GM12872 (cell line): ENCODE results near the gene CPOX.

Experiments used
- TF ChIP-seq, protein P1 (sequence below): IDR thresholded peaks from 3 replicates; pipeline ENCODE4 v1.5.1; 2011; ENCODE audit warnings: low read depth, mild to moderate bottlenecking, low read length, moderate library complexity; ENCODE audit not compliant: insufficient read depth

CPOX gene

DNA sequence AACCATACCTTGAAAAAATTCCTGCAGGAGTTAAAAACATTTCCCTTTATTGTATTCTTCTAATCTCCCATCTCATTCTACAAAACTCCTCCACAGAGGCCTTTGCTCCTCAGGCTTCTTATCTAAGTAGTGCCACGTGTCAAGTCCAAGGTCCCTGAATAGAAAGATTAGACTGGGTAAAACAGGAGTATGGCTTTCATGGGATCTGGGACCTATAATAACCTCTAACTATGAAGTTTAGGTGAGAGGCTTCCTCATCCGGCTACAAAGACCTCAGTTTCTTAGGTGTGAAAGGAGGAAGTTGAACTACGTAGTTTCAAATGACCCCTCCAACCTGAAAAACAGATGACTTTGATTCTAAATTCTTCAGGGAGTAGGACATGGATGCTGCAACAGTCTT, 41.7 kb downstream of the CPOX start:
- TF ChIP-seq, protein P1, sequence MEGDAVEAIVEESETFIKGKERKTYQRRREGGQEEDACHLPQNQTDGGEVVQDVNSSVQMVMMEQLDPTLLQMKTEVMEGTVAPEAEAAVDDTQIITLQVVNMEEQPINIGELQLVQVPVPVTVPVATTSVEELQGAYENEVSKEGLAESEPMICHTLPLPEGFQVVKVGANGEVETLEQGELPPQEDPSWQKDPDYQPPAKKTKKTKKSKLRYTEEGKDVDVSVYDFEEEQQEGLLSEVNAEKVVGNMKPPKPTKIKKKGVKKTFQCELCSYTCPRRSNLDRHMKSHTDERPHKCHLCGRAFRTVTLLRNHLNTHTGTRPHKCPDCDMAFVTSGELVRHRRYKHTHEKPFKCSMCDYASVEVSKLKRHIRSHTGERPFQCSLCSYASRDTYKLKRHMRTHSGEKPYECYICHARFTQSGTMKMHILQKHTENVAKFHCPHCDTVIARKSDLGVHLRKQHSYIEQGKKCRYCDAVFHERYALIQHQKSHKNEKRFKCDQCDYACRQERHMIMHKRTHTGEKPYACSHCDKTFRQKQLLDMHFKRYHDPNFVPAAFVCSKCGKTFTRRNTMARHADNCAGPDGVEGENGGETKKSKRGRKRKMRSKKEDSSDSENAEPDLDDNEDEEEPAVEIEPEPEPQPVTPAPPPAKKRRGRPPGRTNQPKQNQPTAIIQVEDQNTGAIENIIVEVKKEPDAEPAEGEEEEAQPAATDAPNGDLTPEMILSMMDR: no peak

DNA sequence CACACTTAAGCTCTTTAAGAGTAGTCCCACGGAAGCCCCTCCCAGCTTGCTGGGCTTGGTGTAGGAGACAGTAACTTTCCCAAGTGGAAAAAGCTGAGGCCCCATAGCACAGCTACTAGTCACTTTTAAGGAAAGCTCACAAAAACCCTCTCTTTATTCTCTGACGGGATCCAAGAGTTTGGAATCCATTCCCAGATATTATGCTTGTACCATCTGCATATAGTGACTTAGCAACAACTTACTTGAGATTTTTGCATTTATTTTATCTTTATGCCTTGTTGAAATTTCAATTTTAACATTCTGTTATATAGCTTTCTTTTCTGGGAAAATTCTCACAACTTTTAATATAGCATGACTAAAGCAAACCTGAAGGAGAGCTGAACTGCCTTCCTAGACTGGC, 42.2 kb downstream of the CPOX start:
- TF ChIP-seq, protein P1: no peak

DNA sequence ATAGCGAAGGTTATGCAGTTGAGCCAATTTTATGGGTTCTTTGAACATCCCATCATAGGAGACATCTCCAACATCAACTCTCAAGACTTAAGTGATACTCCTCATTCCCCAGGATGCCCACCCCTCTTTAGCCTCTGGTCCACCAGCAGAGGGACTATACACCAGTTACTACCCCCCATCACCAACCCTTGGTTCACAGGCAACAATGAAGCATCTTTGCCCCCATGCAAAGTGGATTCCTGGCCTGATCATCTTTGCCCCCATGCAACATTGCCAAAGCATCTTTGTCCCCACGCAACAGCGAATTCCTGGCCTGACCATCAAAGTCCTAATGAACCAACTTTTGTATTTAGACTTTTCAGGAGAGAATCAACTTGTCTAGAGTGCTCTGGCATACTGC, 42.6 kb downstream of the CPOX start:
- TF ChIP-seq, protein P1: peak; percentile 28; the same call in 1 of the 3 replicates

DNA sequence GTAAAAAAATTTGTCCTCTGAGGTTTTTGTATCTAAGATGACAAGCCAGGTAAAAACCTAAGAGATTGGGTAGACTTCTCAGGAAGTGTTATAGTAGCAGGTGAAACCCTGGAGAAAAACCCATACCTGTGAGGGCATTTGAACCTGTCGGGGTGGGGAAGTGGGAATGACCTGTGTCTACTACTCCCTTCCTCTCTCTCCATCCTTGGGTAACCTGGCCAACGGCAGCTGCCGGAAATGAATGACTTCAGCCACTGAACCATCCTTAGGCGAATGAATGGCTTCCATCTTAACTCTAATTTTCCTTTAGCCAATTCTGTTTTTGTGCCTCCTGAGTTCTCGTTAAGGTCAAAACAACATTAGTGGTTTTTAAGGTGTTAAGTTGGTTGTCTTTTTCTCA, 44.9 kb downstream of the CPOX start:
- TF ChIP-seq, protein P1: no peak

DNA sequence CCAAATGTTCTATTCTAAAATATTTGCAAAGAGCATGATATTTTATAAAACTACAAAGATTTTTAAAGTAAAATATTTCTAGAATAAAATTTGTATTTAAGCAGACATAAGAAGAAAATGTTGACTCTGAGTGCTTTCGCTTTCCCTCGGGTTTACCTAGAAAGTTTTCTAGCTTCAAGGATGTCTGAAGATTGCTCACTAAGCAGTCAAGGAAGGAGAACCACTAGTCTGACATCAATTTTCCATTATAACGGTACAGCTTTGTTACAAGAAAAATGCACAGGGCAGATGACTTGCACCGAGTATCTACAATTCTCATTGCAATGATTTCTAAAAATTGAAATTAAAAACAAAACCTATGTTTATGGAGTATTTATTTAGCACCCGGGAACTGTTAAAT, 47.5 kb downstream of the CPOX start:
- TF ChIP-seq, protein P1: no peak

DNA sequence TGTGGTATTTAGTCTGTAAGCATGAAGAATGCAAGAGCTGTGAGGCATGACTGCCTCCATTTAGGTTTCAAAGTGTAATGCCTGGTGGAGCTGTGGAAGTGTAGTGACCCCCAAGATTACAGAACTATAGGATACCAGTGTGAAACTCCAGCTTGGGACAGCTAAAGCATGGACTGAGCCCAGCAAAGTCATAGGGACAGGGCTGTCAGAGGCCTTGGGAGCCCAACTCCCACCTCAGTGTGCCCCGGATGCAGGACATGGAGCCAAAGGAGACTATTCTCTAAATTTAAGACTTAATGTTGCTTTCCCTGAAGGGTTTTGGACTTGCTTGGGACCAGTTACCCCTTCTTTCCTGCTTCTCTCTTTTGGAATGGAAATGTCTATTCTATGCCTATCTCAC, 50.8 kb downstream of the CPOX start:
- TF ChIP-seq, protein P1: no peak

DNA sequence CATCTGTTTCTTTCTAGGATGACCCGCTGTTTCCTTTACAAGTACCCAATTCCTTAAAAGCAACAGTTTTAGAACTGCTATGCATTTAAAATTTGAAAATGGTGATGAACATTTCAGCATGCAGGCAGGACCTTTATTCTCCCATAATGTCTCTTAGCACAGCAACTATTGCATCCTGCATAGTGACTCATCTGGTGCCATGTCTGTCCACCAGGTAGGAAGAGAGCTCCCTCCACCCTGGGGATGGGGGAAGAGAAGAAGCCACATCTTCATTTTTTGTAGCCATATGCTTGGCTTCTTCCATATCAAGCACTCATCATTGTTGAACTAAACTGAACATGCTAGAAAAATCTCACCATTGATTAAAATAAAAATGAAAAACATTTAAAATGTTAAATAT, 51.7 kb downstream of the CPOX start:
- TF ChIP-seq, protein P1: no peak

DNA sequence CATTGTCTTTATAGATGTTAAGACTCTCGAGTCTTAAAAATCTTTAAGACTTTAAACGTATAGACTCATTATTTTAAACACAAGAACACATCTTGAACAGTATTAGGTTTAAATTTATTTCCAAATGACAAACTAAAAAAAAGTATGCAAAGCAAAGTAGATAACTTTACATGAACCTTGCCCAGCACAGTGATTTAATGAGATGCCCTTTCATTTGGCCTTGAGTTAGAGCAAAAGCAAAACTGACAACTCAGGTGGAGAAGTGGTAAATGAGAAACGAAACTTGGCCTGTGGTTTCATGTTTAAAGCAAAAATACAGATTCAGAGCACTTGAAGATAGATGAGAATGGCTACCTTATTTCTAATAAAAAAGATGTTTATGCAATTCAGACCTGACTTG, 53.1 kb downstream of the CPOX start:
- TF ChIP-seq, protein P1: no peak
